CD4-positive, alpha-beta T cell treated with Interleukin-4 for 1 hour (primary cell): ENCODE data around the gene MRGPRF.
A peak's percentile ranks its signal among the peaks of the same experiment; 100 is the strongest.

Experiments used
- DNase-seq, 2 donors: peaks; one replicate each; pipeline ENCODE4 v3.0.0-alpha.2; 2020 to 2022

The MRGPRF gene

GRCh38 chr11:69050592-69051380 is 37.7 kb upstream of the MRGPRF start:
- no peak for DNase-seq

GRCh38 chr11:69049490-69049867 is 36.4 kb upstream of the MRGPRF start:
- DNase-seq, result peak; percentile 26 to 43

GRCh38 chr11:69048694-69049489 is 35.8 kb upstream of the MRGPRF start, which contains the start of gene TPCN2:
TPCN2 (plus strand) TSS chr11:69048932; CDS start chr11:69048998, 66 bp downstream.
- DNase-seq, result peak; percentile 94 to 96

DNA sequence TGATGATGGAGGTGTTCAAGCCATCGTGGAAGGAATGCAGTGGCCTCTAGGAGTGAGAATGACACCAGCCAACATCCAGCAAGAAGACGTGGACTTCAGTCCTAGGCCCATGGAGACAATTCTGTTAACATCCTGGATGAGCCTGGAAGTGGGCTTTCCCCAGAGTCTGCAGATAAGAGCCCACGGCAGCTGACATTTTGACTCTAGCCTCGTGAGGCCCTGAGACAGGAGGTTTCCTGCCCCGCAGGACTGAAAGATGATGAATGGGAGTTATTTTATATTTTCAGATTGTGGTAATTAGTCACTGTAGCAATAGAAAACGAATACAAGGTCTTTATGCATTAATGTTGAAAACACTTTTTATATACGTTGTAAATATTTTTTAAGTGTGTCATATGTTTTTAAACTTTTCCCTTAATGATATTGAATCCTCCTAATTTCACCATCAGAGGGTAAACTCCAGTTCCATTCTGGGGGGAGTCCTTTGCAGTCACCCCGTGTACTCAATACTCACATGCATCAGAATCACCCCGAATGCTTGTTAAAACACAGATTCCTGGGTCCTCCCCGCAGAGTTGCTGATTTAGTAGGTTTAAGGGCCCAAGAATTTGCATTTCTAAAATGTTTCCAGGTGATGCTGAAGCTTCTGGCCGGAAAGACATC is 35.1 kb upstream of the MRGPRF start:
- DNase-seq, result no peak

DNA sequence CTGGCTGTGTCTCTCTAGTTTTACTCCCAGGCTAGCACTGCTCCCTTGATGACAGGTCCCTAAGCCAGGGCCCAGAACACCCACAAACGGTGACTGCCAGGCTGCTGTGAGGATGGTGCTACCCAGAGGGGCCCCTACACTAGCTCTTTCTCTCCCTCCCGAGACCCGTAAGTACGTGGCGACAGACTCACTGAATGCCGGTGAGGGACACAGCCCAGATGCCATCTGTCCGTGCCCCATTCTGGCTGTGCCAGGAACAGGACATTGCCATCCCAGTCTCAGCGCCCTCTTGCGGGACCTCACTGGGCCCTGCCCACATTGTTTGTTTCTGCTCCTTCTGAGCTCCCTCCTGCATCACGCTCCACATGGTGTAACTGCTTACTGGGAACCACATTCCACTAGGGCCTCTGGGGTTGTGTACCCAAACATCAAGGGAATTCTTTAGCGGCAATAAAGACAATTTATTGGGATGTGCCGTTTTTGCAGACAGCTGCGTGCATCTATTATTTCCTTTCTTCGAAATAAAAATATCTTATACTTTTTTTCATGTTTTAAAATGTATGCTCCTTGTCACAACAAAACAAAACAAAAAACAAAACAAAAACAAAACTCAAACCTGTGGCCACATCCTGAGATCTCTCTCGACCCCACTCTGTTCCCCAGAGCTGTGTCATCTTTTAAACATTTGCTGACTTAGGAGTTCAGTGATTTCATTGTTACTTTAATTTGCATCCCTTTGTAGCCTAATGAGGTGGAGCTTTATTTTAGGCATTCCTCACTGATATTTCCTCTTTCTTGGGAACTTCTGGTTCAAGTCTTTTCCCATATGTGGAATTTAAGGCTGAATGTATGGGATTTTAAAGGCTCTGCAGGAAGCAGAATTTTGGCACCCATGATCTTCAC is 31.3 kb upstream of the MRGPRF start:
- DNase-seq, result peak in 1 of 2 donors; percentile 29

- no peak for DNase-seq
These were observed 28.5 kb upstream of the MRGPRF start for GRCh38 chr11:69041516-69041915.

DNA sequence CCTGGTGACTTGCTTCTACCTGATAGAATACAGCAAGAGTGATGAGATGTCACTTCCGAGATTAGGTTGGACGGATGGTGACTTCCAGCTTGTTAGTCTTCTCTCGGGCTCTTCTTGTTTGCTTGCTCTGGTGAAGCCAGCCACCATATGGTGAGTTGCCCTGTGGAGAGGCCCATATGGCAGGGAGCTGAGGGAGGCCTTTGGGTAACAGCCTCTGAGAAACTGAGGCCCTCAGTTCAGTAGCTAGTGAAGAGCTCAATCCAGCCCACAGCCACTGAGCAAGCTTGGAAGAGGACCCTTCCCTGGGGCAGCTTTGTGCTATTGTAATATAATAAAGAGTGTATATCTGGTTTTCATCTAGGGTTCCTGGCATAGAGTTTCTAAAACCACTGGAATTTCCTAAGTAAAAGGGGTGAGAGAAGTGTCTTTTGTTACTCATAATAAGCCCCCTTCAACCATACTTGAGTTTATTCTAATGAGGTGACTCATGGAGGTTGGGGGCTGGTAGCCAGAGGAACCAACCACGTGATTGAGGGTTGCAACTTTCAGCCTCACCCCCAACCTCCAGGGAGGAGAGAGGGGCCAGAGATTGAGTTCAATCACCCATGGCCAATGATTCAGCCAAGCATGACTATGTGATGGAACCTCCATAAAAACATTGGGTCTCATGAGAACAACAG is 27.7 kb upstream of the MRGPRF start:
- DNase-seq, result no peak

GRCh38 chr11:69040051-69040450 is 27.0 kb upstream of the MRGPRF start:
- no peak for DNase-seq

GRCh38 chr11:69039501-69039900 is 26.5 kb upstream of the MRGPRF start:
- no peak for DNase-seq

- no peak for DNase-seq
These were observed 24.5 kb upstream of the MRGPRF start for GRCh38 chr11:69037544-69037943.

GRCh38 chr11:69037074-69037473 is 24.0 kb upstream of the MRGPRF start:
- DNase-seq, result no peak

DNA sequence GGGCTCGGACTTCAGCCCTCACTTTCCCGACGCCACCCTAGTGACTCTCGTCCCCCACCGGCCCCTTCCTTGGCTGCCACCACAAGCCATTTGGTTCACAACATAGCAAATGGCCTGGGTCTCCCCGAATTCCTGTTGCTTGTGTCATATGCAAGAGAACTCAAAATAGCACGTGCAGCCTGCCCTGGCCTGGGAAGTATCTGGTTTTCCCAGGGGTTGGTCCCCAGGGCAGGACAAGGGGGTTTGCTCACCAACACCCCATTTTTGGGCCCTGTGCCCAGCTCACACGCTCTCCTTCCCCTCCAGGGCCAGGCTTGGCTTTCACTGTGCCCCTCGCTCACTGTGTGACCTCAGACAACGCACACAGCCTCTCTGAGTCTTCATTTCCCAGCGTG is 22.9 kb upstream of the MRGPRF start:
- no peak for DNase-seq

DNA sequence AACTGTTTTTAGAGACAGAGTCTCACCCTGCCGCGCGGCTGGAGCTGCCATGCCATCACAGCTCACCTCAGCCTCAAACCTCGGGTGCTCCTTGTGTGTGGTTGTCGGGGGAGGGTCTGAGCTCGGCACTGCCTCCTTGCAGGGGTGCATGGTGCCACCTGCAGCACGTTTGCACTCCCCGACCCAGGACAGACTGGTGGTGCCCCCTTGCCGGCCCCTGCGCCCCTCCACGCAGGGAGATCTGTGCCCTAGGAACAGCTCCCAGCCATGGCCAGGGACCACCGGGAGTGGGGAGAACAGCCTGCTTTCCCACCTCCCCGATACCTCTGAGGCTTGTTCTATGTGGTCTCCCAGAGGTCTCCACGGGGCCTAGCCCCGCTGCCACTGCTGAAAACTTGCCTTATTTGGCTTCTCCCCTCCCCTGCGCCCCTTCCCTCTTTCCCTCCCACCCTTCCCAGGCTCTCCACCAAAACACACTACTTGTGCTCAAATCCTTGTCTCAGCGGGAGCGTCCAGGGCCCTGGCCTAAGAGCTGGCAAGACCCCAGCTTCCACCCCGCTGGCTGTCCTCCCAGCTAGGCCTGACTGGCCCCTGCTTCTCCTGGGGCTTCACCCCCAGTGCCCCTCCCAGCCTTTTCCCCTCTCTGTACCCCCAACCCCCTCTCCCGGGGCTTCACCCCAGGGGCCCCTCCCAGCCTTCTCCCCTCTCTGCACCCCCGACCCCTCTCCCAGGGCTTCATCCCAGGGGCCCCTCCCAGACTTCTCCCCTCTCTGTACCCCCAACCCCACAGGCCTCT is 22.3 kb upstream of the MRGPRF start:
- no peak for DNase-seq

DNA sequence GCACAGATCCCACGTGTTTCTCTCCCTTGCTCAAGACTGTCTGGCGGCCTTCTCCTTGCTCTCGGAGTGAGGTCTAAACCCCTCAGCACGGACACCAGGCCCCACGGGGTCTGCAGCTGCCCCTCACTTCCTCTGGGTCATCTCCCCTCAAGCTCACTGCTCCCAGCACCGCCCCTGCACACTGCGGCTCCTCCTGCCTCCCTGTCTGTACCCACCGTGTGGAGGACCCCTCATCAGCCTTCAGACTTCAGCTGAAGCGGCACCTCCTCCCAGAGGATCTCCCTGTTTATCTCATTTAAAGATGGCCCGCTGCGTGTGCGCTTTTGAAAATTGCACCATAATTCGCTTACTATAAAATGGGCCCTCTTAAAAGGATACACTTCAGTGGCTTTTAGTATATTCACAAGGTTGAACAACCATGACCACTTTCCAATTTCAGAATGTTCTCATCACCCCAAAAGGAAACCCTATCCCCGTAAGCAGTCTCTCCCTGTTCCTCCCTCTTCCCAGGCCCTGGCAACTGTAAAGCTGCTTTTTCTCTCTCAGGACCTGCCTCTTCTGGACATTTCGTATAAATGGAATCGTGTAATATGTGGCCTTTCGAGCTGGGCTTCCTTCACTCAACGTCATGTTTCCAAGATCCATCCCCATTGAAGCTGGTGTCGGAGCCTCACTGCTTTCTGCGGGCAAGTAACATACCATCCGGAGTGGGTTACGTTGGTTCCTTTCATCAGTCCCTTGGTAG is 21.2 kb upstream of the MRGPRF start:
- no peak for DNase-seq

- DNase-seq, result no peak
These were observed 20.4 kb upstream of the MRGPRF start for GRCh38 chr11:69033431-69033830.

DNA sequence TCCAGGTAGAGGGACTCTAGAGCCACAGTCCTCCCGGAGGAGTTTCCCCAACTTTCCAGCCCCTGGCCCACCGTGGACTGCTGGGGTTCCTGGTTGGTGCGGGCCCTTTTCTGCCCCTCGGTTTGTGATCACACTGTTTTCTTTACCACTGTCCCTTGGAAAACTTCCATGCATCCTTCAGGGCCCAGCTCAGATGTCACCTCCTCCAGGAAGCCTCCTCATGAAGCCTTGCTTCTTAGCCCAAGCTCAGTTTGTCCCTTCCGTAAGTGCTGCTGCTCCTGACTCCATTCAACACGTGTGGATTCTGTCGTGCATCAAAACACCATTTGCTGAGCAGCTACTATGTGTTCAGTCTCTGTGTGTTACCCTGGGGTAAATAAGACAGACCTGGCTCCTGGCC is 19.8 kb upstream of the MRGPRF start:
- no peak for DNase-seq

DNA sequence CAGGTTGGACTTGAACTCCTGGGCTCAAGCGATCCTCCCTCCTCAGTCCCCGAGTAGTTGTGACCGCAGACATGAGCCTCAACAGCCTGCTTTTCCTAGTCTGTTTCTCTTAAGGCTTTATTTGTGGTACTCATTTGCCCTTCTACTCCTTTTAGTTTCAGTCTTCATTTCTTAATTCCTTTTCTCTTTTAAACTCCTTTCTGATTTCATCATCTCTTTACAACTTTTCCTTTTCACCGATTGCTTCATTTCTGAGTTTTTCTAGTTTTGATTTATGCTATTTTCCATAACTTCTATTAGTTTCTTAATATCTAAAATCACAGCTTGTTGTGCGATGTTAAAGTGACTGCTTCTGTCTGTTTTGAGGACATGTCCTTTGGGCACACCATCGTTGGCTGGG is 17.3 kb upstream of the MRGPRF start:
- no peak for DNase-seq

GRCh38 chr11:69027704-69028372 is 14.8 kb upstream of the MRGPRF start:
- peak in 1 of 2 donors; percentile 26 for DNase-seq

DNA sequence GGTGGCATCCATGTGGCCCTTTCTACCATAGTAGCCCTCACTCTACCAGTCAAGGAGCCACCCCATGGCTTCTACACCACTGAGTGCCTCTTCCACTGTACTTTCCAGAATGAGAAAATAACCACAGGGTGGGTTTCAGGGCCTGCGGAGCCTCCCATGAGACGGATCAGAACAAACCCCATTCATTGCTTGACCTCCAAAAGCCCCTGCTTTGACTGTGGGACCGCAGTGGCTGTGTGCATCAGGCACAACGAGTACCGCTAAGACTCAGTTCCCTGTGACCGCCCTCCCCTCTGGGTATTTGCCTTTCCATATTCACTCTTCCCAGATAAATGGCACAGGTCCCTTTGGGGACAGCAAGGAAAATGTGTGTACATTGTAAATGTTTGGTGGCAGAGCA is 11.5 kb upstream of the MRGPRF start:
- no peak for DNase-seq

DNA sequence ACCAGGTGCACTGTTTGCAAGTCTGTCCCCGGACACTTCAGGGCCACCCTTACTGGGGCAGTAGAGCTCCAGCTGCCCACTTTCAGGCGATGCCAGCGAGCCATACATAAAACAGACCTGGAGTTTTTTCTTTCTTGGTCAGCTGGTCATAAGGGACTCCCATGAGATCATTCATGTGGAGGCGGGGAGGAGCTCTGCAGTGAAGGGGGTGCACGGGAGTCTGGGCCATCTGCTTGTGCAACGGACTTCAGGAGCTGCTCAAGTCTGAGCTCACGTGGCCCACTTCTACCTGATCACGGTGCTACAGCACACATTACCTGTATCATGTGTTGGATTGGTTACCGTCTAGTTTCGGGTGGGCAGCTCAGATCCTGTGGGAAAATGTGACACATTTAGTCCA is 9.2 kb upstream of the MRGPRF start:
- no peak for DNase-seq
